ENCODE measurements around the gene MGAT1. TPM values are rescaled to one million over a fixed set of nuclear protein-coding genes. Genes with fewer than 3 reads are reported as not detected.

Gene MGAT1
- total RNA-seq, 1 experiment from 2014 or later = 49.9 TPM

DNA sequence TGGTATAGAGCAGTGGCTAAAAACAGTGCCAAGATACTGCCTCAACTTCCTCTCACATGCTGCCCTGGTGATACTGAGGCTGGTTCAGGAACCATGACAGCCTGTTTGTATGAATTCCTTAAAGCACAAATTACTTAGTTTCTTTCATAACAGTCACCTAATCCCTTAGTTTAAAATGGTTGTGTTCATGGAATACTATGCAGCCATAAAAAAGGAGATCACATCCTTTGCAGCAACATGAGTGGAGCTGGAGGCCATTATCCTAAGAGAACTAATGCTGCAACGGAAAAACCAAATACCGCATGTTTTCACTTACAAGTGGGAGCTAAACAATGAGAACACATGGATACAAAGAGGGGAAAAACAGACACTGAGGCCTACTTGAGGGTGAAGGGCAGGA, 36.6 kb upstream of the MGAT1 start:
- no TSS peak for BruUV-seq (replicated peaks)
- no peak for DNase-seq (ENCODE audit: low spot score)
- Histone ChIP-seq H3K27me3 (replicated peaks; ENCODE audit: insufficient read depth, low read depth, low read length, poor library complexity) (no peaks in the 10 kb centered on the region), H3K27ac (ENCODE audit: low read depth, low read length, poor library complexity, severe bottlenecking) (no peak overlapping the region), H3K4me3 (ENCODE audit: low read depth, low read length, poor library complexity, severe bottlenecking) (no peak overlapping the region), H3K36me3 (ENCODE audit: insufficient read depth, low read length, poor library complexity, severe bottlenecking) (no peaks in the 10 kb centered on the region), H3K4me1 (ENCODE audit: insufficient read depth, low read length, poor library complexity, severe bottlenecking) (no peaks in the 10 kb centered on the region), H3K9me3 (ENCODE audit: low read depth, low read length, poor library complexity, severe bottlenecking) (peaks cover 16% of the 10 kb centered on the region)
- intact Hi-C loops (cut with micrococcal nuclease; ENCODE audit: unreplicated experiment) = no loop called here
- TF ChIP-seq EZH2 (IDR thresholded peaks at IDR 0.05; ENCODE audit: borderline replicate concordance, low read depth, low read length, poor library complexity, severe bottlenecking) = no peak
- TF ChIP-seq, protein P1, sequence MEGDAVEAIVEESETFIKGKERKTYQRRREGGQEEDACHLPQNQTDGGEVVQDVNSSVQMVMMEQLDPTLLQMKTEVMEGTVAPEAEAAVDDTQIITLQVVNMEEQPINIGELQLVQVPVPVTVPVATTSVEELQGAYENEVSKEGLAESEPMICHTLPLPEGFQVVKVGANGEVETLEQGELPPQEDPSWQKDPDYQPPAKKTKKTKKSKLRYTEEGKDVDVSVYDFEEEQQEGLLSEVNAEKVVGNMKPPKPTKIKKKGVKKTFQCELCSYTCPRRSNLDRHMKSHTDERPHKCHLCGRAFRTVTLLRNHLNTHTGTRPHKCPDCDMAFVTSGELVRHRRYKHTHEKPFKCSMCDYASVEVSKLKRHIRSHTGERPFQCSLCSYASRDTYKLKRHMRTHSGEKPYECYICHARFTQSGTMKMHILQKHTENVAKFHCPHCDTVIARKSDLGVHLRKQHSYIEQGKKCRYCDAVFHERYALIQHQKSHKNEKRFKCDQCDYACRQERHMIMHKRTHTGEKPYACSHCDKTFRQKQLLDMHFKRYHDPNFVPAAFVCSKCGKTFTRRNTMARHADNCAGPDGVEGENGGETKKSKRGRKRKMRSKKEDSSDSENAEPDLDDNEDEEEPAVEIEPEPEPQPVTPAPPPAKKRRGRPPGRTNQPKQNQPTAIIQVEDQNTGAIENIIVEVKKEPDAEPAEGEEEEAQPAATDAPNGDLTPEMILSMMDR (conservative IDR thresholded peaks at IDR 0.05; ENCODE audit: low read depth, low read length) = no peak
- ChIA-PET POLR2A (ENCODE audit: low non-redundant PET) (no interaction called here), CTCF (no interaction called here)

DNA sequence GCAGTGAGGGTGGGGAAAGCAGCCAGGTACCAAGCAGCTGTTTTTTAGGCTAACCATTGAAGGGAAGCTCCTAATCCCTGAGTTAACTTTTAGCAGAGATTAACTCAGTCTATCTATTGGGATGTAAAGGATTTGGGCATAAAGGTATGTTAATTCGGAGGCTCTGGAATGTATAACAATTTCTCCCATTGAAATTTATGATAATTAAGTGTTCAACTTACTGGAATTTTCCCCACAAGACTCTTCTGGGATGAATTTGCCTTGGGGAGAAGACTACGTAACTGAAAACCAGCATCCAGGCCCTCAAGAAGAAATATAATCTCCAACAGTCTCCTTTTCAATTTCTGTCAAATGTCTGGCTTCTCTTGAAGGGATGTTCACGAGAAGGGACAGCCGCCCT, 34.9 kb upstream of the MGAT1 start:
- peaks cover 7% of the 10 kb centered on the region for H3K9me3 ChIP-seq (ENCODE audit: low read depth, low read length, poor library complexity, severe bottlenecking)
- no peaks in the 10 kb centered on the region for H3K27me3 ChIP-seq (replicated peaks; ENCODE audit: insufficient read depth, low read depth, low read length, poor library complexity)
- CTCF ChIA-PET = no interaction called here
- TF ChIP-seq EZH2 (IDR thresholded peaks at IDR 0.05; ENCODE audit: borderline replicate concordance, low read depth, low read length, poor library complexity, severe bottlenecking) = no peak
- no peak overlapping the region for H3K4me3 ChIP-seq (ENCODE audit: low read depth, low read length, poor library complexity, severe bottlenecking)
- intact Hi-C loops (cut with micrococcal nuclease; ENCODE audit: unreplicated experiment) = no loop called here
- H3K4me1 ChIP-seq (ENCODE audit: insufficient read depth, low read length, poor library complexity, severe bottlenecking) = no peaks in the 10 kb centered on the region
- H3K27ac ChIP-seq (ENCODE audit: low read depth, low read length, poor library complexity, severe bottlenecking) = no peak overlapping the region
- DNase-seq (ENCODE audit: low spot score) = no peak
- no peaks in the 10 kb centered on the region for H3K36me3 ChIP-seq (ENCODE audit: insufficient read depth, low read length, poor library complexity, severe bottlenecking)
- no TSS peak for BruUV-seq (replicated peaks)
- POLR2A ChIA-PET (ENCODE audit: low non-redundant PET) = no interaction called here

GRCh38 chr5:180832638-180833068, 30.0 kb upstream of the MGAT1 start:
- Histone ChIP-seq H3K27me3 (replicated peaks; ENCODE audit: insufficient read depth, low read depth, low read length, poor library complexity) (no peaks in the 10 kb centered on the region), H3K27ac (ENCODE audit: low read depth, low read length, poor library complexity, severe bottlenecking) (no peak overlapping the region), H3K4me3 (ENCODE audit: low read depth, low read length, poor library complexity, severe bottlenecking) (no peak overlapping the region), H3K9me3 (ENCODE audit: low read depth, low read length, poor library complexity, severe bottlenecking) (peaks cover 13% of the 10 kb centered on the region), H3K4me1 (ENCODE audit: insufficient read depth, low read length, poor library complexity, severe bottlenecking) (no peaks in the 10 kb centered on the region), H3K36me3 (ENCODE audit: insufficient read depth, low read length, poor library complexity, severe bottlenecking) (peaks cover 9% of the 10 kb centered on the region)
- BruUV-seq (replicated peaks) = TSS peak; percentile 64
- no peak for DNase-seq (ENCODE audit: low spot score)
- ChIA-PET POLR2A (ENCODE audit: low non-redundant PET) (no interaction called here), CTCF (no interaction called here)
- no peak for TF ChIP-seq EZH2 (IDR thresholded peaks at IDR 0.05; ENCODE audit: borderline replicate concordance, low read depth, low read length, poor library complexity, severe bottlenecking)
- TF ChIP-seq, protein P1 (conservative IDR thresholded peaks at IDR 0.05; ENCODE audit: low read depth, low read length) = no peak
- intact Hi-C loops (cut with micrococcal nuclease; ENCODE audit: unreplicated experiment) = no loop called here

Measured in A673 (cell line).